GM12878 (cell line): ENCODE measurements around the gene RCC2. TPM values are rescaled to one million over a fixed set of nuclear protein-coding genes. Genes with fewer than 3 reads are reported as not detected.
A peak's percentile ranks its signal among the peaks of the same experiment; 100 is the strongest.

Source experiments
- ATAC-seq: fragments of 200-7000 bp; cut with Tn5 transposase; 3 replicates; pipeline ENCODE4 v1.9.1; 2020; ENCODE audit warnings: mild to moderate bottlenecking, moderate library complexity
- BruUV-seq: library from RNA; stranded (reverse); fragments of 400-500 nt; replicated peaks from 2 replicates; lab custom pipeline; 2021; lab: Mats Ljungman, UMichigan
- CTCF ChIA-PET: fragments of 300-600 bp; sonication (Branson Sonifier 250); formaldehyde crosslinking; extraction: SDS; loops from one replicate; lab custom pipeline; 2021; ENCODE audit warnings: inconsistent platforms; lab: Yijun Ruan, JAX
- POLR2A ChIA-PET: fragments of 350-600 bp; formaldehyde crosslinking; extraction: SDS; loops from one replicate; lab custom pipeline; 2021; ENCODE audit warnings: inconsistent platforms; lab: Charles Lee
- RAD21 ChIA-PET: fragments of 300-600 bp; sonication (Branson Sonifier 250); formaldehyde crosslinking; loops from one replicate; lab custom pipeline; 2023; ENCODE audit warnings: antibody characterized with exemption; ENCODE audit not compliant: unreplicated experiment; lab: Charles Lee
- SMC1A ChIA-PET: fragments of 300-600 bp; sonication (Branson Sonifier 250); formaldehyde crosslinking; loops from one replicate; lab custom pipeline; 2023; ENCODE audit not compliant: unreplicated experiment, uncharacterized antibody; lab: Charles Lee
- DNase-seq: peaks from one replicate; pipeline ENCODE4 v3.0.0-alpha.2; 2011; ENCODE audit warnings: low read depth, low spot score
- FAIRE-seq: peaks from 3 replicates; lab custom pipeline; 2011; peaks lifted over from hg19 to GRCh38; lab: Jason Lieb, UNC
- H2AFZ ChIP-seq: 2 replicates; pipeline ENCODE4 v1.6.0; 2011; ENCODE audit warnings: low read depth, low read length, control low read depth; ENCODE audit not compliant: control insufficient read depth
- H3K27ac ChIP-seq: 2 replicates; pipeline ENCODE4 v1.5.1; 2011; ENCODE audit warnings: control low read depth; ENCODE audit not compliant: control insufficient read depth, insufficient read depth
- H3K27me3 ChIP-seq, 2 experiments: replicated peaks in 1 of 2; 2 replicates each; pipeline versions ENCODE4 v1.6.0 to v1.6.1; 2011; ENCODE audit warnings: low read length in 1 of 2; ENCODE audit not compliant: control insufficient read depth in 2 of 2, insufficient read depth in 2 of 2
- H3K36me3 ChIP-seq, 2 experiments: 2 replicates each; pipeline ENCODE4 v1.5.1; 2011; ENCODE audit warnings: low read length in 1 of 2; ENCODE audit not compliant: control insufficient read depth in 2 of 2, insufficient read depth in 2 of 2
- H3K4me1 ChIP-seq: 2 replicates; pipeline ENCODE4 v1.6.1; 2011; ENCODE audit warnings: mild to moderate bottlenecking, low read length, moderate library complexity, mixed read lengths; ENCODE audit not compliant: control insufficient read depth, insufficient read depth
- H3K4me2 ChIP-seq: 2 replicates; pipeline ENCODE4 v1.6.0; 2011; ENCODE audit warnings: control low read depth; ENCODE audit not compliant: control insufficient read depth, insufficient read depth
- H3K4me3 ChIP-seq: fragments of 200-600 bp; sonication (generic); 2 replicates; pipeline ENCODE4 v1.5.1; 2016
- H3K79me2 ChIP-seq: 2 replicates; pipeline ENCODE4 v1.6.0; 2011; ENCODE audit warnings: low read length; ENCODE audit not compliant: control insufficient read depth, insufficient read depth
- H3K9ac ChIP-seq: 2 replicates; pipeline ENCODE4 v1.8.0; 2011; ENCODE audit warnings: low read length, control low read depth, mixed read lengths; ENCODE audit not compliant: control insufficient read depth, insufficient read depth
- H3K9me3 ChIP-seq: replicated peaks from 3 replicates; pipeline ENCODE4 v1.5.1; 2011; ENCODE audit warnings: mild to moderate bottlenecking, low read length; ENCODE audit not compliant: control insufficient read depth, insufficient read depth
- H4K20me1 ChIP-seq: 2 replicates; pipeline ENCODE4 v1.6.0; 2011; ENCODE audit not compliant: control insufficient read depth, insufficient read depth
- BHLHE40 ChIP-seq, 2 experiments: fragments of 450-650 bp in 1 of 2; IDR thresholded peaks; 2 replicates each; pipeline ENCODE4 v1.6.1; 2011 to 2017; ENCODE audit warnings: low read depth in 2 of 2, borderline replicate concordance in 1 of 2, improper control_type of control experiment in 1 of 2, low read length in 1 of 2, mild to moderate bottlenecking in 1 of 2
- CBX5 ChIP-seq: sonication (generic); IDR thresholded peaks from 2 replicates; pipeline ENCODE4 v1.6.1; 2016; ENCODE audit warnings: low read depth, moderate library complexity, mild to moderate bottlenecking, inconsistent platforms
- CHD2 ChIP-seq: IDR thresholded peaks from 2 replicates; pipeline ENCODE4 v1.6.1; 2011; ENCODE audit warnings: low read depth, low read length, improper control_type of control experiment, borderline replicate concordance
- FOXK2 ChIP-seq: fragments of 450-650 bp; IDR thresholded peaks from 2 replicates; pipeline ENCODE4 v1.6.1; 2017; ENCODE audit warnings: mild to moderate bottlenecking, moderate library complexity
- GATAD2B ChIP-seq: fragments of 450-650 bp; conservative IDR thresholded peaks from 2 replicates; pipeline ENCODE4 v1.6.1; 2017; ENCODE audit warnings: low read depth, mild to moderate bottlenecking, moderate library complexity
- HSF1 ChIP-seq: fragments of 150-350 bp; IDR thresholded peaks from 2 replicates; pipeline ENCODE4 v1.6.1; 2014; ENCODE audit warnings: mild to moderate bottlenecking, low read depth, low read length
- JUNB ChIP-seq: IDR thresholded peaks from 2 replicates; pipeline ENCODE4 v1.6.1; 2016; ENCODE audit warnings: antibody characterized with exemption, mild to moderate bottlenecking
- KLF5 ChIP-seq: fragments of 450-650 bp; IDR thresholded peaks from 2 replicates; pipeline ENCODE4 v1.6.1; 2014; ENCODE audit warnings: mild to moderate bottlenecking; ENCODE audit not compliant: partially characterized antibody
- POLR2A ChIP-seq: IDR thresholded peaks from 2 replicates; pipeline ENCODE4 v1.6.1; 2011; ENCODE audit warnings: low read depth, mild to moderate bottlenecking, low read length
- USF2 ChIP-seq: IDR thresholded peaks from 2 replicates; pipeline ENCODE4 v1.6.1; 2011; ENCODE audit warnings: low read depth, low read length, improper control_type of control experiment, borderline replicate concordance
- ZNF384 ChIP-seq: IDR thresholded peaks from 2 replicates; pipeline ENCODE4 v1.6.1; 2012; ENCODE audit warnings: low read depth, mild to moderate bottlenecking, low read length, improper control_type of control experiment, borderline replicate concordance
- WGBS: methylation state at CpG from one replicate; pipeline ENCODE4 v1.1.6; 2016; ENCODE audit warnings: low lambda C conversion rate; ENCODE audit not compliant: insufficient replicate concordance, insufficient coverage; ENCODE audit errors: missing lambda C conversion rate; 5-methylcytosine and 5-hydroxymethylcytosine counted together
- in situ Hi-C: fragments of 300-500 bp; cut with MboI; formaldehyde crosslinking; loops from 9 replicates; pipeline ENCODE4 v1.14.3; 2018; ENCODE audit warnings: mixed read lengths
- intact Hi-C: fragments of 100-400 bp; cut with micrococcal nuclease; formaldehyde crosslinking; loops from one replicate; pipeline ENCODE4 v1.14.2; 2022; ENCODE audit not compliant: unreplicated experiment
- polyA plus RNA-seq, 11 experiments: library from polyadenylated mRNA; depleted of rRNA in 4 of 11; unstranded in 6 of 11; stranded (reverse) in 5 of 11; fragments of >200 nt; fragmentation: Nextera tagmentation in 4 of 11; fragmentation: Illumina TruSeq in 1 of 11; extraction: Ambion mirVana in 4 of 11; extraction: Trizol in 1 of 11; gene quantifications; 1 replicate in 1 of 11; 2 replicates in 10 of 11; pipeline versions ENCODE4 v1.2.1 to v1.2.3, GENCODE V29; 2011 to 2016; ENCODE audit warnings: inconsistent platforms in 2 of 11, missing spikeins in 2 of 11, low read depth in 1 of 11
- total RNA-seq, 4 experiments: library from RNA; depleted of rRNA in 3 of 4; stranded (reverse); fragments of >200 nt in 3 of 4; fragmentation: Illumina TruSeq in 1 of 4; extraction: Trizol in 1 of 4; gene quantifications; 2 replicates each; pipeline versions ENCODE4 v1.2.1 to v1.2.3, GENCODE V29; 2013 to 2021

Gene RCC2
- total and polyA plus RNA-seq, 10 of the 15 experiments (the other 5 are each of a cell fraction or from before 2014, with no cell fraction given) = 10.7 to 176 (median 85.5) TPM

GRCh38 chr1:17451731-17452130 is 12.3 kb upstream of the RCC2 start:
- SMC1A ChIA-PET = interaction anchor here (1.0 to 1.2 kb wide), 2 partner anchors 10 to 155 kb away, joined by 3 read pairs; no protein-coding TSS in a partner anchor
- RAD21 ChIA-PET = interaction anchor here (0.8 to 1.1 kb wide), 2 partner anchors 9 to 23 kb away, joined by 3 read pairs; no protein-coding TSS in a partner anchor
- no TSS peak for BruUV-seq
- in situ Hi-C loops = no loop called here
- Histone ChIP-seq H3K4me1 (peaks cover 10% of the 10 kb centered on the region), H3K79me2 (no peaks in the 10 kb centered on the region), H4K20me1 (no peaks in the 10 kb centered on the region), H3K27me3 (no peaks in the 10 kb centered on the region), H3K9me3 (no peaks in the 10 kb centered on the region), H3K9ac (no peak overlapping the region), H3K4me3 (no peak overlapping the region), H3K27ac (no peak overlapping the region), H3K4me2 (no peak overlapping the region), H2AFZ (no peak overlapping the region), H3K36me3 (no peaks in the 10 kb centered on the region)
- no peak for DNase-seq
- intact Hi-C loops = no loop called here
- WGBS = 45% methylated on average over 7 of the region's 7 CpGs
- FAIRE-seq = no peak
- POLR2A ChIA-PET = no interaction called here
- CTCF ChIA-PET = interaction anchor here (1.2 to 3.3 kb wide), 10 partner anchors 9 to 43 kb away, joined by 3 to 9 read pairs (median 4); partner anchors contain the start of gene RCC2
- ATAC-seq = peak; percentile 22; the same call in 2 of the 3 replicates
- TF ChIP-seq USF2 = no peak
- no peak for TF ChIP-seq GATAD2B
- peak; percentile 19; the same call in 1 of the 2 replicates for TF ChIP-seq JUNB
- no peak for TF ChIP-seq CHD2

- Histone ChIP-seq H3K4me2 (no peak overlapping the region), H3K27ac (no peak overlapping the region), H3K4me1 (peaks cover 10% of the 10 kb centered on the region), H3K27me3 (no peaks in the 10 kb centered on the region), H3K79me2 (no peaks in the 10 kb centered on the region), H4K20me1 (no peaks in the 10 kb centered on the region), H3K36me3 (no peaks in the 10 kb centered on the region), H2AFZ (no peak overlapping the region), H3K9me3 (no peaks in the 10 kb centered on the region), H3K9ac (no peak overlapping the region), H3K4me3 (no peak overlapping the region)
- no TSS peak for BruUV-seq
- 77% methylated on average over 12 of the region's 12 CpGs for WGBS
- POLR2A ChIA-PET = no interaction called here
- CTCF ChIA-PET = no interaction called here
- intact Hi-C loops = no loop called here
- DNase-seq (no peak), FAIRE-seq (no peak), ATAC-seq (no peak)
- RAD21 ChIA-PET = interaction anchor here (1.1 kb wide), 1 partner anchor 10 kb away, joined by 4 read pairs; no protein-coding TSS in a partner anchor
- SMC1A ChIA-PET = interaction anchor here (0.9 kb wide), 1 partner anchor 15 kb away, joined by 3 read pairs; no protein-coding TSS in a partner anchor
- in situ Hi-C loops = no loop called here
- TF ChIP-seq HSF1 (no peak), CBX5 (no peak), KLF5 (no peak), BHLHE40 (IDR thresholded peaks at IDR 0.05; ENCODE audit: borderline replicate concordance in 1 of 2, low read depth in 2 of 2, low read length in 1 of 2) (no peak), FOXK2 (no peak), ZNF384 (no peak), POLR2A (no peak)
Measured at GRCh38 chr1:17447501-17447992, 8.1 kb upstream of the RCC2 start.
